Measurements from ENCODE around the gene ASB2. TPM values are rescaled to one million over a fixed set of nuclear protein-coding genes. Genes with fewer than 3 reads are reported as not detected.

Gene ASB2
- total RNA-seq, 2 donors from 2014 or later: 10.3 to 17.4 TPM

DNA sequence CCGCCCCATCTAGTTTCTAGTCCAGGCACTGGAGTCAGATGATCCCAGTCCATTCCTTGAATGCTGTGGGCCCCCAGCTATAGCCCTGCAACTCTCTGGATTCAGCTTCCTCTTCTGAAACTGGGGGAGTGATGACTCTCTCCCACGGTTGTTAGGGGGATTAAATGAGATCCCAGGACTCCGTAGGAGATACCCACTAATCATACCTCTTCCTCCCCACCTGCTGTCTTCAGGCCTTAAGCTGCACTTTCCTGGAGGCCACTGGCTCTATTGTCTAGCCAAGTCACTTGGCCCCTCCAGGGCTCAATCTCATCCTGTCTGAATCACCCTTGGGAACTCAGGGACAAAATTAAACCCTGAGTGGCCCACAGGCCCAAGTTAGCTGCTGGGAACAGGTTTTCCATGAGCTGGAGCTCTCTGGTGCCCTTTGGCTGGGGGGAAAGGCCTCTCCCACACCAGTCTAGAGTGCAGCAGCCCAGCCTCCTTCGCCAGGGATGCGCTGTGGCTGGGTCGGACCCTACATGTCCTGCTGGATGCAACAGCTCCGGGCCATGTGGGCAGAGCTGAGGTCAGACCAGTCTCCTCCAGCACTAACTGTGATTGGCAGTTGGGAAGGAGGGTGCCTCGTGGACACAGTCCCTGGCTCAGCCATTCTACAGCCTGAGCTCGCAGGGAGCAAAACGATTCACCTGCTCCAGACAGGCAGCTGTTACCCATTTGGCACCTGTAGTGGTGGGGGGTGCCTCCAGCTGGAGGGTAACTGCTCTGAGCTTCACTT, 6.0 kb upstream of the ASB2 start:
- H3K27ac ChIP-seq: no peak overlapping the region
- H3K27me3 ChIP-seq (replicated peaks; ENCODE audit: insufficient read depth): no peaks in the 10 kb centered on the region
- no peak for DNase-seq (ENCODE audit: low spot score)
- whole genome bisulfite sequencing: 89% methylated on average over 10 of the region's 10 CpGs
- H3K36me3 ChIP-seq: no peaks in the 10 kb centered on the region
- no peaks in the 10 kb centered on the region for H3K4me1 ChIP-seq (replicated peaks)
- no peaks in the 10 kb centered on the region for H3K9me3 ChIP-seq
- TF ChIP-seq POLR2AphosphoS5 (IDR thresholded peaks at IDR 0.05) (no peak), POLR2A (IDR thresholded peaks at IDR 0.05) (no peak), CTCF (IDR thresholded peaks at IDR 0.05) (no peak)
- intact Hi-C loops (cut with DNase I): no loop called here
- H3K4me3 ChIP-seq: no peak overlapping the region

DNA sequence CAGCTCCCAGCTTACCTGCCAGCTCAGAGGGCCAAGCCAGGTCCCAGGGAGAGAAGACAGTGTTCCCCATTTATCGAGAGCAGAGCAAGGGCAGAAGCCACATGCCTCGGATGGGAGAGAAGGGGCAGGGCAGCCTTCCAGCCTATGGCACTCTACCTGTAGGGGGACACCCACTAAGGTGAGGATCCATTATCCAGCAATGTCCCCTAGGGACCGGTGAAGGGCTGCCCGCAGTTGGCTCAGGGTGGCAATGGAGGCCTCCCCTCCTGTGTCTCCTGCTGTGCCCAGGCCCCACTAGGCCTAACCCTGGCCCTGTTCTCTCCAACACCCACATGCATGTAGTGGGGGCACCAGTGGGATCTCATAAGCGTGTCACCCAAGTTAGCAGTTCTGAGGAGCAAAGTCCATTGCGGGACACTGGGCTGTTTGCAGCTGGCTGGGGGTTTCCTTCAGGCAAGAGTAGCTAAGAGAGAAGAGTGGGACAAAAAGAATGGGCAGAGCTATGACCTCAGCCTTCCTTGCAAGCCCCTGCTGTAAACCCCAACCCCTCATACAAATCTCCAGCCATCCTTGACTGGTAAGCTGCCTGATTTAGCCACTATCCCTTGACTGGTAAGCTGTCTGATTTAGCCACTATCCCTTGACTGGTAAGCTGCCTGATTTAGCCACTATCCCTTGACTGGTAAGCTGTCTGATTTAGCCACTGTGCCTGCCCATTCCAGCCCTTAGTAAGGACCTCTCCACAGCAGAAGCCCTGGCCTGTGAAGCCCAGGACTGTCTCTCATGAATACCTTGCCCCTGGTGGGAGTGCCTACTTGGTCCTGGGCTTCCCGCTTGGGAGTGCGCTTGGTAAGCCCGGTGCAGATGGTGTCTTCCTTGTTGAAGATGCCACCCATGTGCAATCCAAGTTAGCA, 5.2 kb upstream of the ASB2 start:
- Histone ChIP-seq H3K4me1 (replicated peaks) (no peaks in the 10 kb centered on the region), H3K4me3 (no peak overlapping the region), H3K27me3 (replicated peaks; ENCODE audit: insufficient read depth) (no peaks in the 10 kb centered on the region), H3K9me3 (no peaks in the 10 kb centered on the region), H3K36me3 (no peaks in the 10 kb centered on the region), H3K27ac (peak overlapping the region; percentile 34 to 47)
- intact Hi-C loops (cut with DNase I): no loop called here
- 85% methylated on average over 9 of the region's 9 CpGs for WGBS
- no peak for DNase-seq (ENCODE audit: low spot score)
- TF ChIP-seq POLR2AphosphoS5 (IDR thresholded peaks at IDR 0.05): no peak

GRCh38 chr14:93980456-93981201, 4.3 kb upstream of the ASB2 start:
- H3K27ac ChIP-seq: peak overlapping the region; percentile 34 to 47
- H3K36me3 ChIP-seq: no peaks in the 10 kb centered on the region
- DNase-seq (ENCODE audit: low spot score): no peak
- no peak overlapping the region for H3K4me3 ChIP-seq
- intact Hi-C loops (cut with DNase I): no loop called here
- TF ChIP-seq POLR2AphosphoS5 (IDR thresholded peaks at IDR 0.05): peak; percentile 23
- TF ChIP-seq POLR2A (IDR thresholded peaks at IDR 0.05): no peak
- 47% methylated on average over 11 of the region's 11 CpGs for WGBS
- no peaks in the 10 kb centered on the region for H3K4me1 ChIP-seq (replicated peaks)
- H3K9me3 ChIP-seq: no peaks in the 10 kb centered on the region
- H3K27me3 ChIP-seq (replicated peaks; ENCODE audit: insufficient read depth): no peaks in the 10 kb centered on the region

- Histone ChIP-seq H3K27me3 (replicated peaks; ENCODE audit: insufficient read depth) (no peaks in the 10 kb centered on the region), H3K4me1 (replicated peaks) (no peaks in the 10 kb centered on the region), H3K4me3 (no peak overlapping the region), H3K36me3 (no peaks in the 10 kb centered on the region), H3K9me3 (no peaks in the 10 kb centered on the region), H3K27ac (no peak overlapping the region)
- intact Hi-C loops (cut with DNase I): no loop called here
- DNase-seq (ENCODE audit: low spot score): no peak
- TF ChIP-seq CTCF (IDR thresholded peaks at IDR 0.05): no peak
- TF ChIP-seq POLR2A (IDR thresholded peaks at IDR 0.05): no peak
- TF ChIP-seq POLR2AphosphoS5 (IDR thresholded peaks at IDR 0.05): no peak
- WGBS: 71% methylated on average over 4 of the region's 4 CpGs
Measured at GRCh38 chr14:93978735-93979134, 2.4 kb upstream of the ASB2 start.

- H3K9me3 ChIP-seq: no peaks in the 10 kb centered on the region
- no peak for DNase-seq (ENCODE audit: low spot score)
- H3K27ac ChIP-seq: peak overlapping the region in 1 of 2 donors; percentile 62
- H3K27me3 ChIP-seq (replicated peaks; ENCODE audit: insufficient read depth): no peaks in the 10 kb centered on the region
- H3K36me3 ChIP-seq: no peaks in the 10 kb centered on the region
- H3K4me1 ChIP-seq (replicated peaks): no peaks in the 10 kb centered on the region
- TF ChIP-seq POLR2A (IDR thresholded peaks at IDR 0.05) (no peak), POLR2AphosphoS5 (IDR thresholded peaks at IDR 0.05) (no peak), CTCF (IDR thresholded peaks at IDR 0.05) (no peak)
- 84% methylated on average over 11 of the region's 11 CpGs for WGBS
- H3K4me3 ChIP-seq: no peak overlapping the region
- intact Hi-C loops (cut with DNase I): no loop called here
Measured at GRCh38 chr14:93977790-93978581, 1.6 kb upstream of the ASB2 start.

Data from prostate gland (tissue), 2 donors.